ENCODE measurements around the gene IDUA.
A peak's percentile ranks its signal among the peaks of the same experiment; 100 is the strongest.
"Not testable (repeated sequence)": the region's sequence is repeated elsewhere in the genome, so short reads cannot be mapped to it uniquely, and the experiment has no call there.

Gene IDUA

GRCh38 chr4:1043651-1044468 lies 57.0 kb downstream of the IDUA start:
- H3K27me3 Mint-ChIP-seq, result peaks cover 56% of the 10 kb centered on the region
- DNase-seq (peak in 1 of 2 donors; percentile 51), ATAC-seq (peak; percentile 47)
- H3K27ac Mint-ChIP-seq, result peak overlapping the region in 1 of 2 donors; percentile 63
- H3K4me3 Mint-ChIP-seq, result no peak overlapping the region
- H3K4me1 Mint-ChIP-seq, result peaks cover 25% of the 10 kb centered on the region
- H3K9me3 Mint-ChIP-seq, result peaks cover 0 to 7% of the 10 kb centered on the region in 2 donors

- peaks cover 25% of the 10 kb centered on the region for H3K4me1 Mint-ChIP-seq
- H3K9me3 Mint-ChIP-seq, result peaks cover 0 to 7% of the 10 kb centered on the region in 2 donors
- peaks cover 63% of the 10 kb centered on the region for H3K27me3 Mint-ChIP-seq
- DNase-seq (no peak), ATAC-seq (no peak)
- H3K4me3 Mint-ChIP-seq, result peak overlapping the region in 1 of 2 donors; percentile 10
- H3K27ac Mint-ChIP-seq, result peak overlapping the region in 1 of 2 donors; percentile 82
These were observed 57.8 kb downstream of the IDUA start for GRCh38 chr4:1044469-1045192.

DNA sequence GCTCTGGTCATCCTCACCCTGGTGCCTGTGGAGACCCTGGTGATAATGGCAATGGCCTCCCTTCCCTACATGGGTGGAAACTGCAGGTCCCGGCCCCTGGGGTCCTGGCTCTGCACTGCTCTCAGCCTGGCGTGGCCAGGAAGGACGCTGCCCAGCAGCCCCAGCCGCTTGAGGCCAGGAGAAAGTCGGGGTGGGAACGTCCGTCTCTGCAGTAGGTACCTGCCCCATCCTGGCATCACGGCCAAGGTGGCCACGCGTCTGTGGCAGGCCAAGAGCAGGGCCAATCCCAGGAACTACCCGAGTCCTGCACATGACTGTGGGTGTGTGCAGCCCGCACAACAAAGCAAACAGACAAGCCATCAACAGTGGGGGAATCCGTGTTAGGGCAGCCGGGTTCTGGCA lies 58.4 kb downstream of the IDUA start:
- Mint-ChIP-seq H3K27ac (no peak overlapping the region), H3K4me3 (no peak overlapping the region), H3K4me1 (peaks cover 25% of the 10 kb centered on the region), H3K27me3 (peaks cover 65% of the 10 kb centered on the region), H3K9me3 (peaks cover 0 to 7% of the 10 kb centered on the region in 2 donors)
- ATAC-seq (no peak), DNase-seq (no peak)

- DNase-seq, result peak in 1 of 2 donors; percentile 15
- Mint-ChIP-seq H3K9me3 (peaks cover 0 to 7% of the 10 kb centered on the region in 2 donors), H3K27ac (no peak overlapping the region), H3K4me3 (no peak overlapping the region), H3K4me1 (peaks cover 25% of the 10 kb centered on the region), H3K27me3 (peaks cover 65% of the 10 kb centered on the region)
- ATAC-seq, result no peak
These were observed 58.9 kb downstream of the IDUA start for GRCh38 chr4:1045595-1046201.

DNA sequence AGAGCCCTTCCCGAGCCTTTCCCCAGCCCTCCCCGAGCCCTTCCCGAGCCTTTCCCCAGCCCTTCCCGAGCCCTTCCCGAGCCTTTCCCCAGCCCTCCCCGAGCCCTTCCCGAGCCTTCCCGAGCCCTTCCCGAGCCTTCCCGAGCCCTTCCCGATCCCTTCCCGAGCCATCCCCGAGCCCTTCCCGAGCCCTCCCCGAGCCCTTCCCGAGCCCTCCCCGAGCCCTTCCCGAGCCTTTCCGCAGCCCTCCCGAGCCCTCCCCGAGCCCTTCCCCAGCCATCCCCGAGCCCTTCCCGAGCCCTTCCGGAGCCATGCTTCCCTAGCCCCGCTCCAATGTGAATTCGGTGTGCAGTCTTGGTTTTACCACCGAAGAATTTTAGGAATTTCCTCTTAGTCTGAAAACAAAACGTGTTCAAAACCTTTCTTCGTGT lies 59.8 kb downstream of the IDUA start:
- Mint-ChIP-seq H3K27me3 (peaks cover 65% of the 10 kb centered on the region), H3K4me1 (peaks cover 25% of the 10 kb centered on the region)
- ATAC-seq, H3K9me3 Mint-ChIP-seq, H3K4me3 Mint-ChIP-seq, H3K27ac Mint-ChIP-seq: not testable (repeated sequence)
- peak in 1 of 2 donors; percentile 6 for DNase-seq

GRCh38 chr4:1047106-1047975 lies 60.5 kb downstream of the IDUA start:
- ATAC-seq (no peak), DNase-seq (peak in 1 of 2 donors; percentile 18)
- Mint-ChIP-seq H3K27ac (no peak overlapping the region), H3K4me3 (peak overlapping the region in 1 of 2 donors; percentile 29), H3K4me1 (peaks cover 25% of the 10 kb centered on the region), H3K9me3 (peaks cover 0 to 7% of the 10 kb centered on the region in 2 donors), H3K27me3 (peaks cover 65% of the 10 kb centered on the region)

- H3K9me3 Mint-ChIP-seq, result peaks cover 0 to 4% of the 10 kb centered on the region in 2 donors
- peaks cover 22% of the 10 kb centered on the region for H3K4me1 Mint-ChIP-seq
- H3K27ac Mint-ChIP-seq, result peak overlapping the region in 1 of 2 donors; percentile 6
- H3K4me3 Mint-ChIP-seq, result no peak overlapping the region
- H3K27me3 Mint-ChIP-seq, result peaks cover 62% of the 10 kb centered on the region
- DNase-seq, result peak in 1 of 2 donors; percentile 9
- no peak for ATAC-seq
These were observed 61.3 kb downstream of the IDUA start for GRCh38 chr4:1047976-1048772.

GRCh38 chr4:1048773-1049590 lies 62.1 kb downstream of the IDUA start:
- peak in 1 of 2 donors; percentile 10 for DNase-seq
- Mint-ChIP-seq H3K4me3 (no peak overlapping the region), H3K27ac (peak overlapping the region in 1 of 2 donors; percentile 6), H3K4me1 (peaks cover 16% of the 10 kb centered on the region), H3K9me3 (no peaks in the 10 kb centered on the region), H3K27me3 (peaks cover 54% of the 10 kb centered on the region)
- ATAC-seq, result peak; percentile 22

- Mint-ChIP-seq H3K27me3 (peaks cover 48% of the 10 kb centered on the region), H3K4me1 (peaks cover 12% of the 10 kb centered on the region), H3K9me3 (no peaks in the 10 kb centered on the region), H3K27ac (no peak overlapping the region), H3K4me3 (no peak overlapping the region)
- ATAC-seq (no peak), DNase-seq (peak in 1 of 2 donors; percentile 7)
These were observed 62.7 kb downstream of the IDUA start for GRCh38 chr4:1049591-1049905.

DNA sequence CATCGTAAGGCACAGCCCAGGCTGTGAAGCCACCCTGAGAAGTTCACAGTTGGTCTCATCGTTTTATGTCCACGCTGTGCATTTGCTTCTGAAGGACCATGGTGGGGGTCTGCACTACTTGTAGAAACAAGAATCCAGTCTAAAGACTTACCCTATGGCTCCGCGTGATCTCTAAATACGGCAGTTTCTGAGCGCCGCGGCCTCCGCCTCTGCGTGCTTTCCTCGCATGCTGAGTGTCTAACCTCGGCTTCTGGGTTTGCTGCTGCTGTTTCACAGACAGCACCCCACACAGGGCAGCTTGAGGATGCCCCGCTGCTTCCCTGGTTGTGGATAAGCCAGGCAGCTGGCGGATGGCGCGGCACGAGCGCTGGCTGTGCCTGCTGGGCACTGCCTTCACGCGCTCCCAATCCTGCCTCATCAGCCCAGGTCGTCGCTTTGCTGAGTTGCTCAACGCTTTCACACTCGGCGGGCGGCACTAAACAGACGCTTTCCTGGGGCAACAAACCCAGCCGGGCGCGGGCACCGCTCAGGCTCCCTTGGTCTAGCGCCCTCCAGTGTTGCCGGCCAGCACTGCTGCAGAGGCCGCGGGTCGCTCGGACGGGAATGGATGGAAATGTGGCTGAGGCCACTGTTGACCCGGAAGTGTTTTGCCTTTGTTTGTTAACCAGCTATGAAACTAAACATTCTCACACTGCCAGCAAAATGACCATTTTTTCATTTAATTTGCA lies 63.8 kb downstream of the IDUA start:
- no peak overlapping the region for H3K4me3 Mint-ChIP-seq
- peaks cover 37% of the 10 kb centered on the region for H3K27me3 Mint-ChIP-seq
- no peaks in the 10 kb centered on the region for H3K9me3 Mint-ChIP-seq
- H3K27ac Mint-ChIP-seq, result no peak overlapping the region
- DNase-seq, result peak in 1 of 2 donors; percentile 7
- H3K4me1 Mint-ChIP-seq, result peaks cover 16% of the 10 kb centered on the region
- ATAC-seq, result no peak

- no peak overlapping the region for H3K27ac Mint-ChIP-seq
- peaks cover 33% of the 10 kb centered on the region for H3K27me3 Mint-ChIP-seq
- no peak for ATAC-seq
- H3K4me3 Mint-ChIP-seq, result no peak overlapping the region
- no peak for DNase-seq
- peaks cover 24% of the 10 kb centered on the region for H3K4me1 Mint-ChIP-seq
- H3K9me3 Mint-ChIP-seq, result no peaks in the 10 kb centered on the region
These were observed 64.6 kb downstream of the IDUA start for GRCh38 chr4:1051472-1051871.

- Mint-ChIP-seq H3K9me3 (no peaks in the 10 kb centered on the region), H3K27me3 (peaks cover 25% of the 10 kb centered on the region), H3K27ac (no peak overlapping the region), H3K4me1 (peaks cover 18% of the 10 kb centered on the region), H3K4me3 (no peak overlapping the region)
- DNase-seq (no peak), ATAC-seq (no peak)
These were observed 65.4 kb downstream of the IDUA start for GRCh38 chr4:1052231-1052671.

GRCh38 chr4:1053080-1053661 lies 66.3 kb downstream of the IDUA start:
- H3K9me3 Mint-ChIP-seq, result no peaks in the 10 kb centered on the region
- no peak overlapping the region for H3K27ac Mint-ChIP-seq
- peaks cover 13% of the 10 kb centered on the region for H3K4me1 Mint-ChIP-seq
- peaks cover 16% of the 10 kb centered on the region for H3K27me3 Mint-ChIP-seq
- peak in 1 of 2 donors; percentile 7 for DNase-seq
- ATAC-seq, result no peak
- H3K4me3 Mint-ChIP-seq, result no peak overlapping the region
